Pulmonary artery endothelial cell (primary cell): ENCODE measurements around the gene PTGIR. TPM values are rescaled to one million over a fixed set of nuclear protein-coding genes. Genes with fewer than 3 reads are reported as not detected.

ENCODE experiments used
- DNase-seq: peaks from one replicate; pipeline ENCODE4 v3.0.0-alpha.2; 2011; ENCODE audit warnings: low read depth, low spot score
- total RNA-seq: library from RNA; depleted of rRNA; stranded (reverse); fragments of >200 nt; gene quantifications from 2 replicates; pipeline ENCODE4 v1.2.3, GENCODE V29; 2014

Gene PTGIR
- total RNA-seq, 1 donor from 2014 or later, result 7.9 TPM

GRCh38 chr19:46616631-46617322, 8.1 kb downstream of the PTGIR start:
- no peak for DNase-seq

GRCh38 chr19:46615966-46616365, 8.9 kb downstream of the PTGIR start:
- no peak for DNase-seq

- no peak for DNase-seq
These were observed 10.7 kb downstream of the PTGIR start for GRCh38 chr19:46614114-46614722.

- DNase-seq, result no peak
These were observed 11.4 kb downstream of the PTGIR start for GRCh38 chr19:46613525-46613924.

GRCh38 chr19:46611776-46612175, 13.1 kb downstream of the PTGIR start:
- no peak for DNase-seq

- DNase-seq, result no peak
These were observed 13.8 kb downstream of the PTGIR start for GRCh38 chr19:46610851-46611770.

- no peak for DNase-seq
These were observed 14.5 kb downstream of the PTGIR start for GRCh38 chr19:46610413-46610775.

- DNase-seq, result no peak
These were observed 15.1 kb downstream of the PTGIR start for GRCh38 chr19:46609511-46610412.

- DNase-seq, result no peak
These were observed 16.1 kb downstream of the PTGIR start for GRCh38 chr19:46608581-46609345.

GRCh38 chr19:46608178-46608577, 16.7 kb downstream of the PTGIR start:
- DNase-seq, result no peak

- DNase-seq, result no peak
These were observed 17.4 kb downstream of the PTGIR start for GRCh38 chr19:46607448-46607841.

- DNase-seq, result no peak
These were observed 18.0 kb downstream of the PTGIR start for GRCh38 chr19:46606681-46607447.

- DNase-seq, result no peak
These were observed 18.9 kb downstream of the PTGIR start for GRCh38 chr19:46606019-46606418.

GRCh38 chr19:46605356-46605821, 19.5 kb downstream of the PTGIR start:
- DNase-seq, result no peak

GRCh38 chr19:46604781-46605355, 20.0 kb downstream of the PTGIR start:
- DNase-seq, result no peak

GRCh38 chr19:46603752-46604231, 21.1 kb downstream of the PTGIR start:
- DNase-seq, result no peak

GRCh38 chr19:46603195-46603637, 21.7 kb downstream of the PTGIR start:
- DNase-seq, result no peak

- no peak for DNase-seq
These were observed 22.3 kb downstream of the PTGIR start for GRCh38 chr19:46602392-46603194.
